HG03521 (cell line): ENCODE measurements around the gene NOL4L.

Experiments used
- ATAC-seq: cut with Tn5 transposase; IDR thresholded peaks from one replicate; pipeline ENCODE4 v1.9.1; 2021; ENCODE audit warnings: mild to moderate bottlenecking, moderate library complexity; ENCODE audit not compliant: unreplicated experiment

Gene NOL4L

DNA sequence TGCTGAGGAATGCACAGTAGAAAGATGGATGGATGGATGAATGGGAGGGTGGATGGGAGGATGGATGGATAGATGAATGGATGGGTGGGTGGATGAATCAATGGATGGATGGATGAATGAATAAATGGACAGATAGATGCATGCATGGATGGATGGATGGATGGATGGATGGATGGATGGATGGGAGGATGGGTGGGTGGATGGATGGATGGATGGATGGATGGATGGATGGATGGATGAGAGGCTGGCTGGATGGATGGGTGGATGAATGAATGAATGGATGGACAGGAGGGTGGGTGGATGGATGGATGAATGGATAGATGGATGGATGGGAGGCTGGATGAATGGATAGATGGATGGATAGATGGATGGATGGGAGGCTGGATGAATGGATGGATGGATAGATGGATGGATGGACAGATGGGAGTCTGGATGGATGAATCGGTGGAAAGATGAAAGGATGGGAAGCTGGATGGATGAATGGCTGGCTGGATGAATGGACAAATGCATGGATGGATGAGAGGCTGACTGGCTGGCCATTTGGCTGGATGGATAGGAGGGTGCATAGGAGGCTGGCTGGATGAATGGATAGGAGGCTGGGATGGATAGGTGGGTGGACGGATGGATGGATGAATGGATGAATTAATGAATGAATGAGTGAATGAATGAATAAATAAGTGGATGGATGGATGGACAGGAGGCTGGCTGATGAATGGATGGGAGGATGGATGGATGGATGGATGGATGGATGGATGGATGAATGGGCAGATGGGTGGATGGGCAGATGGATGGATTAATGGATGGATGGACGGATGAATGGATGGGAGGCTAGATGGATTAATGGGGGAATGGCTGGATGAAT is 28.3 kb upstream of the NOL4L start:
- no peak for ATAC-seq

DNA sequence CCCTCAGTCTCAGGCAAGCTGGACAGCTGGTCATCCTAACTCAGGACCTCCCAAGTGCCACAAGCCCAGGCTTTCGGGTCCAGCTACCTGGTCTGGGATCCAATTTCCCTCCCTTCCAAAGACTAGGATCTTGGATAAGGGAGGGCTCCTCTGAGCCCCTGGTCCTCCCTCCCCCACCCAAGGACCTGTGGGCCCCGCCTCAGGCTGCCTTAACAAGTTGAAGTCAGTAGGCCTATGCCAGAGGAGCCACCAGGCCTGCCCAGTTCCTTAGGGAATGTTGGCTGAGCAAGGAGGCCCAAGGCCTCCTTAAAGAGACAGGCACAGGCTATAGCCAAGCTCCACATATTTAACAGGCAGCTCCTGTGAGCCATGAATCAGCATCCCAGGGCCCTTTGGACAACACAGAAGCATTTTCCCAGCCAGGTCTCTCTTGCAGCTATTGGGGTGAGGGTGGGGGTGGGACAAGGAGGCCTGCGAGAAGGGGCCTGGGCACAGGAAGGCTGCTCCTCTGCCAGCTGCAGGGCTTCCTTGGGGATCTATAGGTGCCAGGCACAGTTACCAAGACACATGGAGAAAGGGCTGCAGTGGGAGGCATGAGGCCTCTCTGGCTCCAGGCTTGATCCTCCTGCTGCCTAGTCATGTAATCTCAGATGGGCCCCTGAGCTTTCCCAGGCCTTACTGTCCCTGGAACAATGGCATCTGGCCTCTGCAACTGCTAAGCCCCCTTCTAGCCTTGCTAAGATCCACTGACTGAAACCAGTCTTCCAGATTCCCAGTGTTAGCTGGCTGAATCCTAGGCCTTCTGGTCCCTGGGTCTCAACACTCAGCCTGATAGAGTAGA is 27.4 kb upstream of the NOL4L start:
- ATAC-seq: no peak

DNA sequence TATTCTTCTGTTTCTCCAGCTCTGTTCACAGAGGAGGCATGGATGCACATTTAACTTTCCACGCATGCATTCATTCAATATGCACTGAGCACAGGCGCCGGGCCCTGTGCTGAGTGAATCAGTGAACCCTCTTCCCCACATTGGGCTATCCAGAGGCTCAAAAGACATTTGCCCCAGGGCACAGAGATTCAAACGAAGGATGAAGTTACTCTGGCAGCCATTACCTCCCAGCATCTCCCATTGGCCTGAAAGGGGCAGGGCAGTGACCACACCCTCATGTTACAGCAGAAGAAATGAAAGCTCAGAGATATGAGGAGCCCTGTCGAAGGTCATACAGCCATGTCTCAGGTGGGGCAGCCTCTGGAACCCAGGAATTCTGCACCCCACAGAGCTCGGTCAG is 26.7 kb upstream of the NOL4L start:
- no peak for ATAC-seq

- no peak for ATAC-seq
Measured at GRCh38 chr20:32611286-32611685, 26.2 kb upstream of the NOL4L start.

GRCh38 chr20:32610472-32611218 is 25.5 kb upstream of the NOL4L start:
- ATAC-seq: no peak

GRCh38 chr20:32609993-32610392 is 24.9 kb upstream of the NOL4L start:
- ATAC-seq: no peak

DNA sequence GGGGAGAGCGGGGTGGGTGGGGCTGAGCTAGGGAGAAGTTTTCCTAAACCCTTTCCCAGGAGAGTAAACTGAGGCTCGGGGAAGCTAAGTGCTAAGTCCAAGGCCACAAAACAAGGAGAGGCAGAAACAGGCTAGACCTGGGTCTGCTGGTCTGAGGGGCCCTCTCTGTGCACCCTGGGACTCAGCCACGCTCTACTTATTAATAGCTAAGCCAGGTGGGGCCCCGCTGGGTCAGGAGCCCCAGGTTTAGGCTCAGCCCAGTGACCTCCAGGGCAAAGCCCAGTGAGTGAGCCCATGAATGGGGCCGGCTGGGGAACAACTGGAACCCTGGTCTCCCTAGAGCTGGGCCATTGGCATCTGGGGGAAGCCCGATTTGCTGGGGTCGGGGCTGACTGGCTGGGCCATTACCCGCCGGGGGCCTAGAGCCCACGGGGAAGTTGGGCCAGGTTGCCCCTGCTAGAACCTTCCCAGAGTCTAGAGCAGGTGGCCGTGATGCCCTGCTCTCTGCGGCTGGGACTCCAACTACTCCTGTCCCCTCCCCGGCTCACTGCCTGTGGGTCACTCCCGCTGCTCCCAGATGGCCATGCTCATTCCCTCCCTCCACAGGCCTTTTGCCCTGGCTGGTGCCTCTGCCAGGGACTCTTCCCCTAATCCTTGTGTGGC is 24.1 kb upstream of the NOL4L start:
- no peak for ATAC-seq

GRCh38 chr20:32608664-32609015 is 23.5 kb upstream of the NOL4L start:
- no peak for ATAC-seq

GRCh38 chr20:32607727-32608663 is 22.9 kb upstream of the NOL4L start:
- ATAC-seq: no peak

DNA sequence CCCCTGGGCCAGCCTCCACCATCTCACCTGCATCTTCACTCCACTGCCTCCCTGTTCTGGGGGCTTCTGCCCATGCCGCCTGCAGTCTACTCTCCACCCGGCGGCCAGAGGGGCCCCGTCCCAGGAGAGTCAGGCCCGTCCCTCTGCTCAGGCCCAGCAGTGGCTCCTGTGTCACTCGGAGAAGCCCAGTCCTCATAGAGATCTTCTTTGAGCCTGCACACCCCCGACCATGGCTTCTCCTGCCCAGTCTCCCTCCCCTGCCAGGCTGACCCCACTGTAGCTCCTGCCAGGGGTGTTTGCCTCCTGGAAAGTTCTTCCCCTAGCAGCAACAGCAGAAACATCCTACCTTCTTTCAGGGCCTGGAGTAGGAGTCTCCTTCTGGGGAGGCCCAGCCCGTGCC is 22.2 kb upstream of the NOL4L start:
- ATAC-seq: no peak

GRCh38 chr20:32606790-32607189 is 21.7 kb upstream of the NOL4L start:
- ATAC-seq: no peak

DNA sequence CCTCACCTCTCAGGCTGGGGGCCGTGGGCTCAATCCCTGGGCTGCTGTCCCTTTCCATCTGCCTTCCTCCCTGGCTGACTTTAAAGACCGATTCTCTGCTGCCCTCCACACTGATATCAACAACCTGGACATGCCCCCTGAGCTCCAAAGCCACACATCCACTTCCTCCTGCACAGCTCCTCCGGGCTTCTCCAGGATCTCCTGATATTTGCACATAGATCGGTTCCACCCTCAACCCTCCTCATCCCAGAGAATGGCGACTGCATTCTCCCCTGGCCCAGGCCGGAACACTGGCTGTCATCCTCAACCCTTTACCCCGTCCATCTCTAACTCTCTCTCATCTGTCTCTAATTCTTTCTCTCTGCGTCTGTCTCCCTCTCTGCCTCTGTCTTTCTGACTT is 21.0 kb upstream of the NOL4L start:
- no peak for ATAC-seq

GRCh38 chr20:32605167-32605656 is 20.1 kb upstream of the NOL4L start:
- ATAC-seq: no peak

GRCh38 chr20:32603046-32603726 is 18.1 kb upstream of the NOL4L start:
- no peak for ATAC-seq

DNA sequence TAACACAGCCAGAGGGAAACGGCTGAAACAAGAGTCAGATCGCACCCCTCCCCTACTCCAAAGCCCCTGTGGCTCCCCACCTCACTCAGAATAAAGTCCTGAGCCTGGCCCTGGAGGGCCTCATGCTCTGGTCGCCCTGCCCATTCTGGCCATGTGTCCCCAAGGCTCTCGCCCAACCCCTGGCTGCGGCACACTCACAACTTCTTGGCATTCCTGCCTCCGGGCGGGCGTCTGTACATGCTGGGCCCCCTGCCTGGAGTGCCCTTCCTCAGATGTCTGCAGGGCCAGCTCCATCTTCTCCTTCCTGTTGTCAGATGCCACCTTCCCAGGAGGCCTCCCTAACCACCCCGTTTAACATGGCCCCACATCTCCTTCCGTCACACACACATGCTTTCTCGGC is 17.1 kb upstream of the NOL4L start:
- no peak for ATAC-seq

DNA sequence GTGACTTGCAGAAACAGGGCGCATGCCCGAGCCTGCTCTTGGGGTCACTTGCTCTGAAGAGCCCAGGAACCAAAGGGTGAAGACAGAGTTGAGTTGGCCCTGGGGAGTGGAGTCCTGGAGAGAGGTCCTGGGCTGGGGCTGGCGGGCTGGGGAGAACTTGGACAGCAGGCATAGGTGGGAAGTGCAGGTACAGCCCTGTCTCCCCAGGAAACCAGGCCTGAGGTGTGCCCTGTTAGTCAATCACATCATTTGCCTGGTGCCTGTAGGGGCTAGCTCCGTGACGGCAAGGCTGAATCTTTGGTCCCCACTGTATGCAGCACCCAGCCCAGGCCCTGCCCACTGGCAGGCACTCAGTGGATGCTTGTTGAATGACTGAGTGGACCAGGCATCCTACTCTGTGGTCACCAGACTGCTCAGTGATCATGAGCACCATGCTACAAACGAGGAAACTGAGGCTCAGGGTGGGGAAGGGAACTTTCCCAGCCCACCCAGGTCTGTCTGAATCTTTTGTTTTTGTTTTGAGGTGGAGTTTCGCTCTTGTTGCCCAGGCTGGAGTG is 15.6 kb upstream of the NOL4L start:
- ATAC-seq: no peak

DNA sequence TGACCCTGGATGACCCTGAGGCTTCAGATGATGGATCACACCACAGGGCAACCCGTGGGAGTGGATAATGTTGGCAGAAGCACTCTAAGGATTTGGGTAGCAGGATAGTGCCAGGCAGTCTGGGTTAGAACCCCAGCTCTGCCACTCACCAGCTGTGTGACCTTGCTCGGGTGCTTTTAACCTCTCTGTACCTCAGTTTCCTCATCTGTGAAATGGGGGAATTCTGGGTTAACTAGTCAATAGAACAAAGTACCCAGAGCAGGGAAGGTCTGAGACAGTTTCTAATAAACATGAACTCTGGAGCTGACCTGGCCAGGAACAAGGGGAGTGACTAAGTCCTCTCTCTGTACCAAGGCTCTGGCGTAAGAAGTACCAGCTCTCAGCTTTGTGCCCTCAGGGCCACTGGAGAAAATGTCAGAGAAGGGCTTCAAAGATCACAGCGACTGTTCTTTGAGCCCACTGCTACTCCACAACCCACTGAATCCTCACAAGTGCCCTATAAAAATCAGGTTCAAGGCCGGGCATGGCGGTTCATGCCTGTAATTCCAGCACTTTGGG is 14.7 kb upstream of the NOL4L start:
- no peak for ATAC-seq

GRCh38 chr20:32598606-32599005 is 13.5 kb upstream of the NOL4L start:
- ATAC-seq: no peak

DNA sequence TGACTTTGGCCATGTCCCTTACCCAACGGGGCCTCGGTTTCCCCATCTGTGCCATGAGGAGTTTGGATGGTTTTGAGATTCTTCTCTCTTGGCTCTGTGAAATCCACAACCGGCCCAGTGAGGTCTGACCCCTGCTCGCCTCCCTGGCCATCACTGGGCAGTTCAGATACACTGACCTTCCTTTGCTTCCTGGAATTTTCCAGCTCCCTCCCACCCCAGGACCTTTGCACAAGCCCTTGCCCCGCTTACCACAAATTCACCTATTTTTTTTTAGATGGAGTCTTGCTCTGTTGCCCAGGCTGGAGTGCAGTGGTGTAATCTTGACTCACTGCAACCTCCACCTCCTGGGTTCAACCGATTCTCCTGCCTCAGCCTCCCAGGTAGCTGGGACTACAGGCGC is 12.6 kb upstream of the NOL4L start:
- ATAC-seq: no peak
